SW 1271 (cell line): ENCODE data around the gene CAMK1D.
"Not testable (repeated sequence)": the region's sequence is repeated elsewhere in the genome, so short reads cannot be mapped to it uniquely, and the experiment has no call there.

ENCODE experiments used
- DNase-seq, 2 experiments: peaks; one replicate each; lab custom pipeline; 2025; lab: John Stamatoyannopoulos, UW

The CAMK1D gene

GRCh38 chr10:12724807-12725579 lies 375.6 kb downstream of the CAMK1D start:
- DNase-seq: no peak

DNA sequence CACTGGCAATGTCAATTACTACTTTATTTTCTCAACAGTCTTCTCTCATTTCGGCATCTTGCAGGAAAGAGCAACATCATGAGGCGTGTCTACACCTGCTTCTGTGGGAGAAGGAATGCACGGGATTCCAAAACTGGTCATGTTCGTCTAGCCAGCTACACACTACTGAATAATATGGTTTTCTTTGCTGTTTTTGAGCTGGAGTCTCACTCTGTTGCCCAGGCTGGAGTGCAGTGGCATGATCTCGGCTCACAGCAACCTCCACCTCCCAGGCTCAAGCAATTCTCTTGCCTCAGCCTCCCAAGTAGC lies 376.2 kb downstream of the CAMK1D start:
- not testable (repeated sequence) for DNase-seq

GRCh38 chr10:12726971-12727831 lies 377.9 kb downstream of the CAMK1D start:
- no peak for DNase-seq

DNA sequence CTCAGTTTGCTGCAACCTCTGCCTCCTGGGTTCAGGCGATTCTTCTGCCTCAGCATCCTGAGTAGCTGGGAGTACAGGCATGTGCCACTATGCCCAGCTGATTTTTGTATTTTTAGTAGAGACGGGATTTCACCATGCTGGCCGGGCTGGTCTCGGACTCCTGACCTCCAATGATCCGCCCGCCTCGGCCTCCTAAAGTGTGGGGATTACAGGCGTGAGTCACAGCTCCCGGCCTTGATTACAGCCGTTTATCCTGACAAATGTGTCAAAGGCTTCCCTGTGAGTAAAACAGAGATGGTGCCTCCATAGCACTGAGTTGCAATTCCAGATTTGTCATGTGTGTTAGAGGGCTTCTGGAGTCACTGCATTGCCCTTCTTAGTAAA lies 378.5 kb downstream of the CAMK1D start:
- no peak for DNase-seq

GRCh38 chr10:12728494-12728893 lies 379.1 kb downstream of the CAMK1D start:
- no peak for DNase-seq

GRCh38 chr10:12729885-12730284 lies 380.5 kb downstream of the CAMK1D start:
- no peak for DNase-seq

GRCh38 chr10:12730809-12731519 lies 381.6 kb downstream of the CAMK1D start:
- no peak for DNase-seq

- DNase-seq: no peak
These were observed 383.9 kb downstream of the CAMK1D start for GRCh38 chr10:12733271-12733670.

- no peak for DNase-seq
These were observed 386.6 kb downstream of the CAMK1D start for GRCh38 chr10:12735843-12736462.

- DNase-seq: no peak
These were observed 391.5 kb downstream of the CAMK1D start for GRCh38 chr10:12740813-12741212.

GRCh38 chr10:12741360-12741804 lies 392.0 kb downstream of the CAMK1D start:
- no peak for DNase-seq

DNA sequence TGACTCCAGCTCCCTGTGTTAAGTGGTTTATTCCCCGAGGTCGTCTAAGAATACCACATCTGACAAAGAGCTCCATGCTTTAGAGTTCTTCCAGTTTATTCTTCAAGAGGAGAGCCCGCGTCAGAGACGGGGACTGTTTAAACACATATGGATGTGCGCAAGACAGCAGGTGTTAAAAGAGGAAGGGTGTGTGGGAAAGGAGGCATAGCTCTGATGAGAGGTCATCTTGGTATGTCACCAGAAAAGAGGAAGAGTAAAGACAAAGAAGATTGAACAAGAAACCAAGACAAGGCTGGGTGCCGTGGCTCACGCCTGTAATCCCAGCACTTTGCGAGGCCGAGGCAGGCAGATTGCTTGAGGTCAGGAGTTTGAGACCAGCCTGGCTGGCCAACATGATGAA lies 393.4 kb downstream of the CAMK1D start:
- no peak for DNase-seq

DNA sequence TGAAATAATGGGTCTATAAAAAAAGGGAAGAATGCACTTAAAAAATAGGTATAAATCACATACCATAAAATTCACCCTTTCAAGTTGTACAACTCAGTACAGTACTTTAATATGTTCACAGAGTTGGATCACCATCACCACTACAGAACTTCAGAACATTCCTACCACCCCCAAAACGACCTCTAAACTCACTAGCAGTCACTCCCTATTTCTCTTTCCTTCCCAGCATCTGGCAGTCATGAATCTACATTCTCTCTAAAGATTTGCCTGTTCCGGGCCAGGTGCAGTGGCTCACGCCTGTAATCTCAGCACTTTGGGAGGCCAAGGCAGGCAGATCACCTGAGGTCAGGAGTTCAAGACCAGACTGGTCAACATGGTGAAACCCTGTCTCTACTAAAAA lies 394.1 kb downstream of the CAMK1D start:
- DNase-seq: not testable (repeated sequence)

DNA sequence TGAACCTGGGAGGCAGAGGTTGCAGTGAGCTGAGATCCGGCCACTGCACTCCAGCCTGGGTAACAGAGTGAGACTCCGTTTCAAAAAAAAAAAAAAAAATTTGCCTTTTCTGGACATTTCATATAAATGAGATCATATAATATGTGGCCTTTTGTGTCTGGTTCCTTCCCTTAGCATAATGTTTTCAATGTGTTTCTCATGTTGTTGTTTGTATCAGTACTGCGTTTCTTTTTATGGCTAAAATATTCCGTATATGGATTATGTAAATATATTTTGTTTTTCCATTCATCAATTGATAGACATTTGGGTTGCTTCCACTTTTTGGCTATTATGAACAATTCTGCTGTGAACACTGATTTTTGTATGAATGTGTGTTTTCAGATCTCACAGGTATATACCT lies 394.6 kb downstream of the CAMK1D start:
- no peak for DNase-seq

DNA sequence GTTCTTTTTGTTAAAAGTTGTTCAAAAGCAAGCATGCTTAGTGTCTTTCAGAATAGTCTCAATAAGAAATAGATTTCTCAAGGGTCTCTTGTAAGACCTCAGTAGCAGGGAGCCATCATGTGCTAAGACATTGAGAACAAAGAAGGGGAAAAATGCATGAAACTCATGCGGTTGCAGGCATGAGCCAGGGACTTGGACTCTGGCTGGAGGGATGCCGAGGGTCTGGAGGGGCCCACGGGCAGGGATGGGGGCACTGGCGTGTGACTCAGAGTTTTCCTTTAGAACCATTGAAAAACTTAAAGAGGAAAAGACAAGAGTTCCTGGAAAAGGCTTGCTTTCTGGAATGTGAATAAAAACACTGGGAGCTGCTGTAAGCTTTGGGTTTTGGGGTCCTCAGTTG lies 398.8 kb downstream of the CAMK1D start:
- no peak for DNase-seq

- DNase-seq: no peak
These were observed 400.6 kb downstream of the CAMK1D start for GRCh38 chr10:12749760-12750478.

- DNase-seq: no peak
These were observed 401.3 kb downstream of the CAMK1D start for GRCh38 chr10:12750526-12751201.

- no peak for DNase-seq
These were observed 405.7 kb downstream of the CAMK1D start for GRCh38 chr10:12755075-12755474.

DNA sequence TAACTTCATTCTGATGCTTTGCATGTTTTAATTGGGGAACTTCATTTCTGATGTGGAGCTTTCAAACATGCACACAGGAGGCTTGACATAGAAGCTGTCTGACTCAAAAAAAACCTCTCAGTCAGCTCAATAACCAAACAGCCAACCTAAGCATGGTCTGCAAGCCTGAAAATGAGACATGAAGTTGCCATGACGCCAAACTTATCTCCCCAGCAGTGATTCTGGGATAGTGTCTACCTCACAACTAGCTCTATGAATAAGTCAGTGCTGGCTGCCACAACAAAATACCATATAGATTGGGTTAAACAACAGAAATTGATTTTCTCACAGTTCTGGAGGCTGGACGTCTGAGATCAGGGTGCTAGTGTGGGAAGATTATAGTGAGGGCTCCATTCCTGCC lies 408.0 kb downstream of the CAMK1D start:
- no peak for DNase-seq

- DNase-seq: no peak
These were observed 408.9 kb downstream of the CAMK1D start for GRCh38 chr10:12758271-12758670.

GRCh38 chr10:12766223-12766622 lies 416.9 kb downstream of the CAMK1D start:
- DNase-seq: no peak
